ENCODE data around the gene ZMIZ1. TPM values are rescaled to one million over a fixed set of nuclear protein-coding genes. Genes with fewer than 3 reads are reported as not detected.

The ZMIZ1 gene
- total RNA-seq, 1 experiment from 2014 or later, result 22.3 TPM

GRCh38 chr10:79339266-79339665 lies 270.5 kb downstream of the ZMIZ1 start:
- Histone ChIP-seq H3K27me3 (replicated peaks) (no peaks in the 10 kb centered on the region), H3K4me1 (replicated peaks) (peaks cover 10% of the 10 kb centered on the region), H3K36me3 (no peaks in the 10 kb centered on the region), H3K9me3 (replicated peaks) (no peaks in the 10 kb centered on the region), H3K27ac (no peak overlapping the region), H3K4me3 (no peak overlapping the region)
- no peak for DNase-seq (ENCODE audit: low read depth in 1 of 2, low spot score in 2 of 2)

GRCh38 chr10:79340646-79341244 lies 272.0 kb downstream of the ZMIZ1 start:
- Histone ChIP-seq H3K4me1 (replicated peaks) (peaks cover 4% of the 10 kb centered on the region; the same call in 1 of the 2 replicates), H3K36me3 (no peaks in the 10 kb centered on the region), H3K27me3 (replicated peaks) (no peaks in the 10 kb centered on the region), H3K9me3 (replicated peaks) (no peaks in the 10 kb centered on the region), H3K27ac (no peak overlapping the region), H3K4me3 (no peak overlapping the region)
- no peak for DNase-seq (ENCODE audit: low read depth in 1 of 2, low spot score in 2 of 2)

GRCh38 chr10:79342295-79342761 lies 273.6 kb downstream of the ZMIZ1 start:
- H3K4me1 ChIP-seq (replicated peaks), result peaks cover 8% of the 10 kb centered on the region
- H3K27ac ChIP-seq, result no peak overlapping the region

GRCh38 chr10:79342811-79343561 lies 274.2 kb downstream of the ZMIZ1 start:
- no peak for DNase-seq (ENCODE audit: low read depth in 1 of 2, low spot score in 2 of 2)
- H3K27ac ChIP-seq, result no peak overlapping the region
- H3K9me3 ChIP-seq (replicated peaks), result no peaks in the 10 kb centered on the region
- H3K27me3 ChIP-seq (replicated peaks), result no peaks in the 10 kb centered on the region
- peaks cover 10% of the 10 kb centered on the region for H3K4me1 ChIP-seq (replicated peaks)
- H3K36me3 ChIP-seq, result peaks cover 7% of the 10 kb centered on the region
- H3K4me3 ChIP-seq, result no peak overlapping the region

More at GRCh38 chr10:79342295-79342761, 273.6 kb downstream of the ZMIZ1 start:
- H3K27me3 ChIP-seq (replicated peaks), result no peaks in the 10 kb centered on the region
- no peak for DNase-seq (ENCODE audit: low read depth in 1 of 2, low spot score in 2 of 2)
- H3K4me3 ChIP-seq, result no peak overlapping the region
- H3K36me3 ChIP-seq, result peaks cover under 1% of the 10 kb centered on the region
- no peaks in the 10 kb centered on the region for H3K9me3 ChIP-seq (replicated peaks)

- H3K27me3 ChIP-seq (replicated peaks), result no peaks in the 10 kb centered on the region
- H3K9me3 ChIP-seq (replicated peaks), result no peaks in the 10 kb centered on the region
- H3K27ac ChIP-seq, result no peak overlapping the region
- no peak for DNase-seq (ENCODE audit: low read depth in 1 of 2, low spot score in 2 of 2)
- no peak overlapping the region for H3K4me3 ChIP-seq
- H3K4me1 ChIP-seq (replicated peaks), result peaks cover 26% of the 10 kb centered on the region
- H3K36me3 ChIP-seq, result peaks cover 24% of the 10 kb centered on the region
These were observed 275.9 kb downstream of the ZMIZ1 start for GRCh38 chr10:79344502-79345195.

- peaks cover 32% of the 10 kb centered on the region for H3K36me3 ChIP-seq
- no peak overlapping the region for H3K4me3 ChIP-seq
- H3K4me1 ChIP-seq (replicated peaks), result peaks cover 29% of the 10 kb centered on the region
- peak in 1 of 2 experiments; percentile 39 for DNase-seq (ENCODE audit: low read depth in 1 of 2, low spot score in 2 of 2)
- H3K27me3 ChIP-seq (replicated peaks), result no peaks in the 10 kb centered on the region
- H3K9me3 ChIP-seq (replicated peaks), result no peaks in the 10 kb centered on the region
- H3K27ac ChIP-seq, result no peak overlapping the region
These were observed 276.7 kb downstream of the ZMIZ1 start for GRCh38 chr10:79345241-79346011.

- H3K36me3 ChIP-seq, result peaks cover 37% of the 10 kb centered on the region
- peaks cover 29% of the 10 kb centered on the region for H3K4me1 ChIP-seq (replicated peaks)
- peak in 1 of 2 experiments; percentile 35 for DNase-seq (ENCODE audit: low read depth in 1 of 2, low spot score in 2 of 2)
- no peaks in the 10 kb centered on the region for H3K9me3 ChIP-seq (replicated peaks)
- H3K4me3 ChIP-seq, result no peak overlapping the region
- H3K27ac ChIP-seq, result no peak overlapping the region
- no peaks in the 10 kb centered on the region for H3K27me3 ChIP-seq (replicated peaks)
These were observed 277.2 kb downstream of the ZMIZ1 start for GRCh38 chr10:79346012-79346340.

GRCh38 chr10:79346388-79347225 lies 277.8 kb downstream of the ZMIZ1 start:
- peaks cover 29% of the 10 kb centered on the region for H3K4me1 ChIP-seq (replicated peaks)
- H3K27ac ChIP-seq, result no peak overlapping the region
- H3K27me3 ChIP-seq (replicated peaks), result no peaks in the 10 kb centered on the region
- peaks cover 44% of the 10 kb centered on the region for H3K36me3 ChIP-seq
- no peaks in the 10 kb centered on the region for H3K9me3 ChIP-seq (replicated peaks)
- no peak for DNase-seq (ENCODE audit: low read depth in 1 of 2, low spot score in 2 of 2)
- peak overlapping the region; percentile 89 for H3K4me3 ChIP-seq

GRCh38 chr10:79347226-79347893 lies 278.6 kb downstream of the ZMIZ1 start, which contains the start of gene PPIF:
PPIF (plus strand) TSS chr10:79347469; CDS start chr10:79347549, 80 bp downstream.
- DNase-seq (ENCODE audit: low read depth in 1 of 2, low spot score in 2 of 2), result peak; percentile 84 to 94
- Histone ChIP-seq H3K4me3 (peak within 1 kb of the TSS; percentile 89), H3K9me3 (replicated peaks) (no peaks in the 10 kb centered on the region), H3K36me3 (peaks cover 51% of the 10 kb centered on the region), H3K27me3 (replicated peaks) (no peaks in the 10 kb centered on the region), H3K4me1 (replicated peaks) (peaks cover 29% of the 10 kb centered on the region), H3K27ac (peak within 1 kb of the TSS; percentile 83)

GRCh38 chr10:79347894-79348639 lies 279.3 kb downstream of the ZMIZ1 start:
- Histone ChIP-seq H3K9me3 (replicated peaks) (no peaks in the 10 kb centered on the region), H3K36me3 (peaks cover 58% of the 10 kb centered on the region), H3K27ac (peak overlapping the region; percentile 83), H3K4me1 (replicated peaks) (peaks cover 29% of the 10 kb centered on the region), H3K4me3 (peak overlapping the region; percentile 89), H3K27me3 (replicated peaks) (no peaks in the 10 kb centered on the region)
- DNase-seq (ENCODE audit: low read depth in 1 of 2, low spot score in 2 of 2), result peak; percentile 67 to 70

GRCh38 chr10:79348640-79348988 lies 279.8 kb downstream of the ZMIZ1 start:
- peak overlapping the region; percentile 83 for H3K27ac ChIP-seq
- peaks cover 64% of the 10 kb centered on the region for H3K36me3 ChIP-seq
- DNase-seq (ENCODE audit: low read depth in 1 of 2, low spot score in 2 of 2), result no peak
- peak overlapping the region; percentile 89 for H3K4me3 ChIP-seq
- H3K9me3 ChIP-seq (replicated peaks), result no peaks in the 10 kb centered on the region
- peaks cover 29% of the 10 kb centered on the region for H3K4me1 ChIP-seq (replicated peaks)
- no peaks in the 10 kb centered on the region for H3K27me3 ChIP-seq (replicated peaks)

- Histone ChIP-seq H3K36me3 (peaks cover 68% of the 10 kb centered on the region), H3K9me3 (replicated peaks) (no peaks in the 10 kb centered on the region), H3K4me3 (peak overlapping the region; percentile 89; the same call in 1 of the 2 replicates), H3K4me1 (replicated peaks) (peaks cover 29% of the 10 kb centered on the region), H3K27me3 (replicated peaks) (no peaks in the 10 kb centered on the region), H3K27ac (peak overlapping the region; percentile 83; the same call in 1 of the 2 replicates)
- no peak for DNase-seq (ENCODE audit: low read depth in 1 of 2, low spot score in 2 of 2)
These were observed 280.3 kb downstream of the ZMIZ1 start for GRCh38 chr10:79349072-79349491.
